Tibial nerve (tissue), 4 donors: ENCODE measurements around the gene ELOVL4. TPM values are rescaled to one million over a fixed set of nuclear protein-coding genes. Genes with fewer than 3 reads are reported as not detected.
A peak's percentile ranks its signal among the peaks of the same experiment; 100 is the strongest.

Experiments used
- DNase-seq, 2 donors: peaks; one replicate each; pipeline ENCODE4 v3.0.0-alpha.2; 2019; ENCODE audit warnings: low spot score in 2 of 2
- H3K27ac ChIP-seq, 4 donors: fragments of 200-600 bp; sonication (generic) in 3 of 4; one replicate each; pipeline ENCODE4 v1.5.1; 2017 to 2019; ENCODE audit warnings: mild to moderate bottlenecking in 1 of 4
- H3K27me3 ChIP-seq, 2 donors: fragments of 200-600 bp; sonication (generic) in 1 of 2; one replicate each; pipeline versions ENCODE4 v1.5.1 to v1.6.0; 2017 to 2019
- H3K36me3 ChIP-seq, 3 donors: fragments of 200-600 bp; sonication (generic); one replicate each; pipeline ENCODE4 v1.5.1; 2018 to 2019
- H3K4me1 ChIP-seq, 4 donors: fragments of 200-600 bp; sonication (generic) in 3 of 4; one replicate each; pipeline ENCODE4 v1.5.1; 2017 to 2019
- H3K4me3 ChIP-seq, 4 donors: fragments of 200-600 bp; sonication (generic) in 3 of 4; one replicate each; pipeline ENCODE4 v1.5.1; 2017 to 2019; ENCODE audit warnings: mild to moderate bottlenecking in 1 of 4, moderate library complexity in 1 of 4
- H3K9me3 ChIP-seq, 4 donors: fragments of 200-600 bp; sonication (generic) in 3 of 4; one replicate each; pipeline ENCODE4 v1.5.1; 2017 to 2019
- CTCF ChIP-seq, 5 experiments: fragments of 200-600 bp in 3 of 5; fragments of 450-650 bp in 2 of 5; sonication (generic) in 3 of 5; IDR thresholded peaks; one replicate each; pipeline ENCODE4 v1.5.1; 2016 to 2019; ENCODE audit warnings: antibody characterized with exemption in 5 of 5, mild to moderate bottlenecking in 3 of 5, moderate library complexity in 2 of 5
- EP300 ChIP-seq, 2 donors: sonication (generic); formaldehyde crosslinking; IDR thresholded peaks; one replicate each; pipeline ENCODE4 v1.6.1; 2017; ENCODE audit warnings: antibody characterized with exemption in 2 of 2, mild to moderate bottlenecking in 1 of 2
- POLR2A ChIP-seq, 2 donors: fragments of 450-650 bp; IDR thresholded peaks; one replicate each; pipeline ENCODE4 v1.6.1; 2017; ENCODE audit warnings: antibody characterized with exemption in 2 of 2, mild to moderate bottlenecking in 2 of 2, moderate library complexity in 2 of 2
- WGBS, 2 donors: methylation state at CpG; one replicate each; pipeline ENCODE4 v1.1.5; 2018; 5-methylcytosine and 5-hydroxymethylcytosine counted together
- total RNA-seq, 4 donors: library from RNA; depleted of rRNA; stranded (reverse); fragments of >200 nt; gene quantifications; one replicate each; pipeline ENCODE4 v1.1.0, GENCODE V29; 2016

ELOVL4 gene
- total RNA-seq, 4 donors from 2014 or later = 0.90 to 2.4 (median 1.4) TPM

- H3K9me3 ChIP-seq = peaks cover 0 to 37% (median 0%) of the 10 kb centered on the region in 4 donors
- TF ChIP-seq CTCF (IDR thresholded peaks at IDR 0.05) = no peak
- no peak for TF ChIP-seq EP300 (IDR thresholded peaks at IDR 0.05)
- TF ChIP-seq POLR2A (IDR thresholded peaks at IDR 0.05) = no peak
Observed at GRCh38 chr6:79967178-79967577, 19.8 kb upstream of the ELOVL4 start.

DNA sequence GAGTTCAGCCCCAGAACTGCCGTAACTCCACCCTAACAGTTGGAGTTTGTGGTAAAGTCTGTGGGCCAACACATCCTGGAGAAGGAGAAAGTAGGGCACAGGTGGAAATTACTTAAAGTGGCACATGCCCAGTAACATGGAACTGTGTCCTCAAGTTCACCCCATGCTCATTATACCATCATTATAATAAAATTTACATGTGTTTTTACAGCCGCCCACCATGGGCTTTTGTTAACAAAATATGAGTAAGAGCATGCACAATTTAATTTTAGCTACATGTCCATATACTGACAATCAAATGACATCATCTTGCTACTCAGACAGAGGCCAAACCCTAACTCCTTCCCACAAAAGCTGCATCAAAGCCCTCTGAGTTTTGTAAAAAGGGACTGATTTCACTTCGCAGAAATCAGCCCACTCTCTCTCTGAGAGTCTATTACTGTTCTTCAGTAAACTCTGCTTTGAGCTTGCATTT is 17.3 kb upstream of the ELOVL4 start:
- no peak for TF ChIP-seq CTCF (IDR thresholded peaks at IDR 0.05)
- no peak for TF ChIP-seq POLR2A (IDR thresholded peaks at IDR 0.05)
- no peak for TF ChIP-seq EP300 (IDR thresholded peaks at IDR 0.05)
- peaks cover 0 to 14% (median 0%) of the 10 kb centered on the region in 4 donors for H3K9me3 ChIP-seq
- H3K27ac ChIP-seq = no peak overlapping the region
- H3K4me3 ChIP-seq = no peak overlapping the region
- H3K4me1 ChIP-seq = no peaks in the 10 kb centered on the region
- 69 to 81% methylated on average over 3 of the region's 3 CpGs for whole genome bisulfite sequencing, 2 donors
- DNase-seq = no peak
- no peaks in the 10 kb centered on the region for H3K36me3 ChIP-seq
- H3K27me3 ChIP-seq = no peaks in the 10 kb centered on the region

More at GRCh38 chr6:79967178-79967577, 19.8 kb upstream of the ELOVL4 start:
- DNase-seq = no peak
- Histone ChIP-seq H3K4me3 (no peak overlapping the region), H3K4me1 (no peaks in the 10 kb centered on the region), H3K27ac (no peak overlapping the region), H3K36me3 (no peaks in the 10 kb centered on the region), H3K27me3 (no peaks in the 10 kb centered on the region)

GRCh38 chr6:79954849-79955248 is 7.5 kb upstream of the ELOVL4 start:
- no peak overlapping the region for H3K4me3 ChIP-seq
- TF ChIP-seq POLR2A (IDR thresholded peaks at IDR 0.05) (no peak), EP300 (IDR thresholded peaks at IDR 0.05) (no peak), CTCF (IDR thresholded peaks at IDR 0.05) (no peak)
- H3K9me3 ChIP-seq = peaks cover 0 to 5% (median 0%) of the 10 kb centered on the region in 4 donors
- no peaks in the 10 kb centered on the region for H3K27me3 ChIP-seq
- no peak for DNase-seq
- no peaks in the 10 kb centered on the region for H3K36me3 ChIP-seq
- H3K27ac ChIP-seq = no peak overlapping the region
- no peaks in the 10 kb centered on the region for H3K4me1 ChIP-seq

DNA sequence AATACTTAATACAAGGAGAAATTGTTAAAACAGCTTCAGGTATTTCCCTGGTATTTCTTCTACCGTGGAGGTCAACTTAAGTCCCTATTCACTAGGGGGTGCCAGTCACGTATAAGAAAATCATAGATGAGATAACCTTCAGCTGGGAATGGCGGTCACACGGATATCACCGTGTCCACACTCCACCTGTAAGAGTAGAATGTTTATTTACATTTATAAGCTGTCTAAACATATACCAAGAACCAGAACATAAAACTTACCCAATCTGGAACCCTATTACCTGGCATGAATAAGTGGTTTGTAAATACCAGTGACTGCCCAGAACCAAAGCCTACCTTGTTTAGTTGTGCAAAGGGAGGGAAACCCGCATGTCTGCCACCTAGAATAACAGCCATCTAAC is 1.9 kb upstream of the ELOVL4 start:
- no peaks in the 10 kb centered on the region for H3K36me3 ChIP-seq
- TF ChIP-seq CTCF (IDR thresholded peaks at IDR 0.05) (peak in 4 of 5 experiments; percentile 27 to 55 (median 38)), EP300 (IDR thresholded peaks at IDR 0.05) (no peak), POLR2A (IDR thresholded peaks at IDR 0.05) (no peak)
- H3K27me3 ChIP-seq = peaks cover 0 to 13% of the 10 kb centered on the region in 2 donors
- no peak overlapping the region for H3K27ac ChIP-seq
- peaks cover 0 to 24% (median 10%) of the 10 kb centered on the region in 4 donors for H3K4me1 ChIP-seq
- H3K9me3 ChIP-seq = no peaks in the 10 kb centered on the region
- H3K4me3 ChIP-seq = no peak overlapping the region
- DNase-seq = peak in 1 of 2 donors; percentile 27
- 21% methylated on average over 6 of the region's 6 CpGs for WGBS, 2 donors

GRCh38 chr6:79946272-79947190 is 822 bp downstream of the ELOVL4 start:
- peaks cover 0 to 13% of the 10 kb centered on the region in 2 donors for H3K27me3 ChIP-seq
- WGBS, 2 donors = 3% methylated on average over 24 to 27 of the region's 38 CpGs
- DNase-seq = no peak
- H3K27ac ChIP-seq = peak overlapping the region in 1 of 4 donors; percentile 47
- no peaks in the 10 kb centered on the region for H3K9me3 ChIP-seq
- no peaks in the 10 kb centered on the region for H3K36me3 ChIP-seq
- TF ChIP-seq EP300 (IDR thresholded peaks at IDR 0.05) (no peak), POLR2A (IDR thresholded peaks at IDR 0.05) (no peak), CTCF (IDR thresholded peaks at IDR 0.05) (no peak)
- peaks cover 0 to 24% (median 10%) of the 10 kb centered on the region in 4 donors for H3K4me1 ChIP-seq
- H3K4me3 ChIP-seq = peak overlapping the region; percentile 49 to 76 (median 63)
